ENCODE results near the gene CD4.

DNA sequence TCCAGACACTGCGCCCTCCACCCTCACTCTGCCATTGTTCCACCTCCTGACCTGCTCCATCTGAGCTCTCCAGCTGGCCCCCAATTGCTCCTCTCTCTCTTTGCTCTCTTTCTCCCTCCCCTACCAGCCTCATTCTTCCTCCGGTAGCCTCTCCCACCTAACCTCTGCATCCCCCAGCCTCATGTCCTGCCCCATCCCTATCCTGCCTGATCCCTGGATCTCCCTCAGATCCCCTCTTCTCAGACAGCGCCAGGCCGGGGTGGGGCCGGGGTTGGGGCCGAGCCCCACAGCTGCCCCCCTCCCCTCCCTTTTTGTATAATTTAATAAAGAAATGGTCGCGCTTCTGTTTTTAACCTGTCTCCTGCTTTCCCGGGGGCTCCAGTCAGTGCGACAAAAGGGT, 18.7 kb upstream of the CD4 start:
- TF ChIP-seq, protein P1, sequence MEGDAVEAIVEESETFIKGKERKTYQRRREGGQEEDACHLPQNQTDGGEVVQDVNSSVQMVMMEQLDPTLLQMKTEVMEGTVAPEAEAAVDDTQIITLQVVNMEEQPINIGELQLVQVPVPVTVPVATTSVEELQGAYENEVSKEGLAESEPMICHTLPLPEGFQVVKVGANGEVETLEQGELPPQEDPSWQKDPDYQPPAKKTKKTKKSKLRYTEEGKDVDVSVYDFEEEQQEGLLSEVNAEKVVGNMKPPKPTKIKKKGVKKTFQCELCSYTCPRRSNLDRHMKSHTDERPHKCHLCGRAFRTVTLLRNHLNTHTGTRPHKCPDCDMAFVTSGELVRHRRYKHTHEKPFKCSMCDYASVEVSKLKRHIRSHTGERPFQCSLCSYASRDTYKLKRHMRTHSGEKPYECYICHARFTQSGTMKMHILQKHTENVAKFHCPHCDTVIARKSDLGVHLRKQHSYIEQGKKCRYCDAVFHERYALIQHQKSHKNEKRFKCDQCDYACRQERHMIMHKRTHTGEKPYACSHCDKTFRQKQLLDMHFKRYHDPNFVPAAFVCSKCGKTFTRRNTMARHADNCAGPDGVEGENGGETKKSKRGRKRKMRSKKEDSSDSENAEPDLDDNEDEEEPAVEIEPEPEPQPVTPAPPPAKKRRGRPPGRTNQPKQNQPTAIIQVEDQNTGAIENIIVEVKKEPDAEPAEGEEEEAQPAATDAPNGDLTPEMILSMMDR (IDR thresholded peaks at IDR 0.05; ENCODE audit: insufficient read depth, low read length, poor library complexity, severe bottlenecking), result no peak
- TF ChIP-seq EZH2phosphoT487 (conservative IDR thresholded peaks at IDR 0.05; ENCODE audit: low read length), result no peak
